WTC11 (cell line): ENCODE measurements around the gene YPEL4. TPM values are rescaled to one million over a fixed set of nuclear protein-coding genes. Genes with fewer than 3 reads are reported as not detected.
A peak's percentile ranks its signal among the peaks of the same experiment; 100 is the strongest.

Experiments
- ATAC-seq: fragments of 200-7000 bp; cut with Tn5 transposase; 2 replicates; pipeline ENCODE4 v1.10.0; 2021; ENCODE audit warnings: mild to moderate bottlenecking, moderate library complexity
- Bru-seq: library from RNA; stranded (reverse); fragments of 400-500 nt; gene quantifications from one replicate; lab custom pipeline; 2021; lab: Mats Ljungman, UMichigan
- CTCF ChIA-PET: fragments of 300-600 bp; sonication (Branson Sonifier 250); formaldehyde crosslinking; loops from one replicate; lab custom pipeline; 2021; ENCODE audit warnings: antibody characterized with exemption; lab: Charles Lee
- POLR2A ChIA-PET: fragments of 350-600 bp; sonication (Branson Sonifier 250); formaldehyde crosslinking; loops from one replicate; lab custom pipeline; 2021; ENCODE audit warnings: antibody characterized with exemption; lab: Charles Lee
- DNase-seq: peaks from one replicate; pipeline ENCODE4 v3.0.0; 2021; ENCODE audit warnings: low spot score
- H3K27ac Mint-ChIP-seq: 2 replicates; pipeline ENCODE4 v1.8.0; 2021; ENCODE audit warnings: mixed read lengths
- H3K27me3 Mint-ChIP-seq: 2 replicates; pipeline ENCODE4 v1.8.0; 2021; ENCODE audit warnings: low read depth, mild to moderate bottlenecking, moderate library complexity, mixed read lengths
- H3K36me3 Mint-ChIP-seq: 2 replicates; pipeline ENCODE4 v1.8.0; 2021; ENCODE audit warnings: mixed read lengths
- H3K4me1 Mint-ChIP-seq: 2 replicates; pipeline ENCODE4 v1.8.0; 2022; ENCODE audit warnings: mixed read lengths
- H3K4me3 Mint-ChIP-seq: 2 replicates; pipeline ENCODE4 v1.8.0; 2021; ENCODE audit warnings: mild to moderate bottlenecking, moderate library complexity, mixed read lengths
- H3K9me3 Mint-ChIP-seq: 2 replicates; pipeline ENCODE4 v1.8.0; 2021; ENCODE audit warnings: mixed read lengths
- EMX1 ChIP-seq: fragments of 250-450 bp; sonication (Bioruptor Pico); IDR thresholded peaks from 2 replicates; pipeline ENCODE4 v1.8.0; 2021; ENCODE audit warnings: mild to moderate bottlenecking
- ESRRA ChIP-seq: sonication (generic); formaldehyde crosslinking; IDR thresholded peaks from 2 replicates; pipeline ENCODE4 v1.8.1; 2022; ENCODE audit warnings: mild to moderate bottlenecking, missing genetic modification reagents, borderline replicate concordance
- FOXJ3 ChIP-seq: sonication (generic); formaldehyde crosslinking; IDR thresholded peaks from 2 replicates; pipeline ENCODE4 v1.9.0; 2021; ENCODE audit warnings: missing genetic modification reagents, mild to moderate bottlenecking, borderline replicate concordance
- HMGA2 ChIP-seq: fragments of 250-450 bp; sonication (Bioruptor Pico); IDR thresholded peaks from 2 replicates; pipeline ENCODE4 v1.4.0; 2021; ENCODE audit warnings: mild to moderate bottlenecking, moderate library complexity
- HMGXB4 ChIP-seq: sonication (generic); formaldehyde crosslinking; IDR thresholded peaks from 2 replicates; pipeline ENCODE4 v1.8.1; 2023; ENCODE audit warnings: mild to moderate bottlenecking, moderate library complexity, missing genetic modification reagents
- JAZF1 ChIP-seq: fragments of 250-450 bp; sonication (Bioruptor Pico); IDR thresholded peaks from 2 replicates; pipeline ENCODE4 v1.9.0; 2021; ENCODE audit warnings: moderate library complexity, mild to moderate bottlenecking, inconsistent platforms
- MXD4 ChIP-seq: fragments of 250-450 bp; sonication (Bioruptor Pico); IDR thresholded peaks from 2 replicates; pipeline ENCODE4 v1.8.0; 2021; ENCODE audit warnings: mild to moderate bottlenecking, moderate library complexity, borderline replicate concordance
- NFATC4 ChIP-seq: fragments of 250-450 bp; sonication (Bioruptor Pico); IDR thresholded peaks from 2 replicates; pipeline ENCODE4 v1.9.0; 2021; ENCODE audit warnings: mild to moderate bottlenecking
- NFYB ChIP-seq: sonication (generic); formaldehyde crosslinking; conservative IDR thresholded peaks from 2 replicates; pipeline ENCODE4 v1.8.0; 2022; ENCODE audit warnings: low read depth, missing genetic modification reagents
- NR1H2 ChIP-seq: sonication (generic); formaldehyde crosslinking; IDR thresholded peaks from 2 replicates; pipeline ENCODE4 v1.9.0; 2021; ENCODE audit warnings: mild to moderate bottlenecking, moderate library complexity, missing genetic modification reagents
- RORB ChIP-seq: fragments of 250-450 bp; sonication (Bioruptor Pico); IDR thresholded peaks from 2 replicates; pipeline ENCODE4 v1.9.0; 2021; ENCODE audit warnings: mild to moderate bottlenecking
- SMAD3 ChIP-seq: sonication (generic); formaldehyde crosslinking; IDR thresholded peaks from 2 replicates; pipeline ENCODE4 v1.8.0; 2022; ENCODE audit warnings: missing genetic modification reagents, mild to moderate bottlenecking, borderline replicate concordance
- SMAD4 ChIP-seq: sonication (generic); formaldehyde crosslinking; IDR thresholded peaks from 2 replicates; pipeline ENCODE4 v1.8.0; 2022; ENCODE audit warnings: mild to moderate bottlenecking, missing genetic modification reagents
- SP1 ChIP-seq: sonication (generic); formaldehyde crosslinking; conservative IDR thresholded peaks from 2 replicates; pipeline ENCODE4 v1.8.1; 2022; ENCODE audit warnings: missing genetic modification reagents
- TP53 ChIP-seq: sonication (generic); formaldehyde crosslinking; IDR thresholded peaks from 2 replicates; pipeline ENCODE4 v1.8.1; 2023; ENCODE audit warnings: mild to moderate bottlenecking, missing genetic modification reagents
- ZNF219 ChIP-seq: sonication (generic); formaldehyde crosslinking; IDR thresholded peaks from 2 replicates; pipeline ENCODE4 v1.8.0; 2023; ENCODE audit warnings: missing genetic modification reagents, mild to moderate bottlenecking, borderline replicate concordance
- ZNF232 ChIP-seq: sonication (generic); formaldehyde crosslinking; IDR thresholded peaks from 2 replicates; pipeline ENCODE4 v1.8.0; 2022; ENCODE audit warnings: mild to moderate bottlenecking, missing genetic modification reagents
- ZNF281 ChIP-seq: sonication (generic); formaldehyde crosslinking; IDR thresholded peaks from 2 replicates; pipeline ENCODE4 v1.8.0; 2023; ENCODE audit warnings: mild to moderate bottlenecking, missing genetic modification reagents
- ZNF671 ChIP-seq: fragments of 250-450 bp; sonication (Bioruptor Pico); IDR thresholded peaks from 2 replicates; pipeline ENCODE4 v1.8.0; 2021; ENCODE audit warnings: mild to moderate bottlenecking
- long read RNA-seq, 3 experiments: library from RNA in 1 of 3; library from capped mRNA in 1 of 3; library from polyadenylated mRNA in 1 of 3; unstranded in 2 of 3; stranded (forward) in 1 of 3; transcript quantifications; one replicate each; pipeline ENCODE4 v2.0.0, GENCODE V29; 2021
- total RNA-seq: library from RNA; stranded (reverse); gene quantifications from 3 replicates; pipeline ENCODE4 v1.2.3, GENCODE V29; 2021
- TF ChIP-seq, protein P1 (sequence below): fragments of 250-450 bp; sonication (Bioruptor Pico); IDR thresholded peaks from 2 replicates; pipeline ENCODE4 v2.1.2; 2022; ENCODE audit warnings: mild to moderate bottlenecking, moderate library complexity
- TF ChIP-seq, protein P2 (sequence below): fragments of 250-450 bp; sonication (Bioruptor Pico); IDR thresholded peaks from 2 replicates; pipeline ENCODE4 v1.9.0; 2021; ENCODE audit warnings: moderate library complexity, mild to moderate bottlenecking, inconsistent platforms, borderline replicate concordance
- TF ChIP-seq, protein P3 (sequence below): sonication (generic); formaldehyde crosslinking; IDR thresholded peaks from 2 replicates; pipeline ENCODE4 v1.8.1; 2023; ENCODE audit warnings: mild to moderate bottlenecking, missing genetic modification reagents, moderate library complexity
- TF ChIP-seq, protein P4 (sequence below): fragments of 200-600 bp; IDR thresholded peaks from 2 replicates; pipeline ENCODE4 v1.8.0; 2022; ENCODE audit warnings: antibody characterized with exemption
- TF ChIP-seq, protein P5 (sequence below): sonication (generic); formaldehyde crosslinking; IDR thresholded peaks from 2 replicates; pipeline ENCODE4 v1.8.0; 2022; ENCODE audit warnings: mild to moderate bottlenecking, missing genetic modification reagents

Gene YPEL4
- total RNA-seq (0.15 to 0.30 TPM in 2 of 3 replicates, not detected in the other), Bru-seq, nascent RNA (percentile 15 among the genes with signal in this experiment)
- long read RNA-seq, experiment 1, result 0 reads
- long read RNA-seq, experiment 2, result 0 reads
- long read RNA-seq, experiment 3, result 0 reads

DNA sequence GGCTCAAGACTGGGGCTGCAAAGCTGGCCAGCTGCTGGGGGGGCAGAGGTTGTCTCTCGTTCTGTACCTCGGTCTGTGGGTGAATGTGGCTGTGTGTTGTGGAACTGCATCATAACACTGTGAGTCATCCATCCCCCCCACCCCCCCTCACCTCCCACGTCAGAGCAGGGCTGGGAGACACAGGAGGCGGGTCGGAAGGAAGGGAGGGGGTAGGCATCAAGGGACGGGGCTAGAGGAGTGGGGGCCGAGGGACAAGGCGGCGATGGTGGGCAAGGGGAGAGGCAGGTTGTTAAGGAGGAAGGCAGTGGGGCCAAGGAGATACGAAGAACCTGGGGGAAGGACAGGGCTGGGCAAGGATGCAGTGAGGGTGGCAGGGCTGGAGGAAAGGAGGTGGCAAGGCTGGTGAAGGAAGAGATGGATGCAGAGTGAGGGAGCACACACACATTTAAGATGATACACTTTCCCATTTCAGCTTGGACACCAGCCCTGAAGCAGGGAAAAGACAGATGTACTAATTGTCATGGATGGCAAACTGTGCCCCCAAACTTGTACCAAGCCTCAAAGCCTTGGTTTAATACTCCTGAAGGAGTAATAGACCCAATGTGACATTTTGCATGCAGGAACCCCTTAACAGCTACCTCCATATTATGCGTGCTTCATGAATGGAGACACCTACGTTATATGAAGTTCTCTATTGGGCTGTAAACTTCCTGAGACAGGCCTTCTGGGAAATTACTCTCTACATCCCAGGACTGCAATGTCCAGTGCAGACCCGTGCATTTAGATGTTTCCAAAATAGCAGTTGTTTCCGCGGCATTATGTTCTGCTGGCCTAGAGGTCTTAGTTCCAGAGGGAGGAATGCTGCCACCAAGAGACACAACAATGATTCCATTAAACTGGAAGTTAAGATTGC, at the start of gene YPEL4:
YPEL4 (minus strand) TSS at position 87 of the 913 bp plus-strand sequence. CDS start 2,805 bp downstream, outside the sequence.
- H3K4me3 Mint-ChIP-seq, result peak within 1 kb of the TSS; percentile 80
- H3K27me3 Mint-ChIP-seq, result peaks cover 62% of the 10 kb centered on the region
- CTCF ChIA-PET, result interaction anchor here (2.8 kb wide), 1 partner anchor 82 kb away, joined by 17 read pairs; the partner anchor contains the start of gene UBE2L6
- H3K36me3 Mint-ChIP-seq, result no peaks in the 10 kb centered on the region
- H3K27ac Mint-ChIP-seq, result peak within 1 kb of the TSS; percentile 18; the same call in 1 of the 2 replicates
- DNase-seq (peak; percentile 45), ATAC-seq (peak; percentile 6)
- peaks cover 73% of the 10 kb centered on the region for H3K4me1 Mint-ChIP-seq
- H3K9me3 Mint-ChIP-seq, result no peaks in the 10 kb centered on the region
- POLR2A ChIA-PET, result interaction anchor here (1.5 to 4.2 kb wide), 4 partner anchors 10 to 82 kb away, joined by 3 to 47 read pairs (median 20); partner anchors contain the start of gene UBE2L6
- TF ChIP-seq SMAD4 (CRISPR knock-in tag) (no peak), ZNF232 (CRISPR knock-in tag) (no peak), NFYB (CRISPR knock-in tag) (no peak), ESRRA (no peak), JAZF1 (CRISPR knock-in tag) (peak; percentile 68), EMX1 (CRISPR knock-in tag) (peak; percentile 92), SMAD3 (no peak), TP53 (CRISPR knock-in tag) (no peak), FOXJ3 (no peak), ZNF671 (CRISPR knock-in tag) (peak; percentile 96), HMGXB4 (no peak), MXD4 (CRISPR knock-in tag) (no peak), NFATC4 (CRISPR knock-in tag) (peak; percentile 98), RORB (CRISPR knock-in tag) (no peak; the same call in 1 of the 2 replicates), ZNF219 (CRISPR knock-in tag) (0 out of 2 replicates have a peak, but pooled peaks have one; percentile 13), ZNF281 (CRISPR knock-in tag) (peak; percentile 22; the same call in 1 of the 2 replicates), NR1H2 (CRISPR knock-in tag) (no peak), HMGA2 (CRISPR knock-in tag) (no peak), SP1 (CRISPR knock-in tag) (no peak)
- TF ChIP-seq, protein P1, sequence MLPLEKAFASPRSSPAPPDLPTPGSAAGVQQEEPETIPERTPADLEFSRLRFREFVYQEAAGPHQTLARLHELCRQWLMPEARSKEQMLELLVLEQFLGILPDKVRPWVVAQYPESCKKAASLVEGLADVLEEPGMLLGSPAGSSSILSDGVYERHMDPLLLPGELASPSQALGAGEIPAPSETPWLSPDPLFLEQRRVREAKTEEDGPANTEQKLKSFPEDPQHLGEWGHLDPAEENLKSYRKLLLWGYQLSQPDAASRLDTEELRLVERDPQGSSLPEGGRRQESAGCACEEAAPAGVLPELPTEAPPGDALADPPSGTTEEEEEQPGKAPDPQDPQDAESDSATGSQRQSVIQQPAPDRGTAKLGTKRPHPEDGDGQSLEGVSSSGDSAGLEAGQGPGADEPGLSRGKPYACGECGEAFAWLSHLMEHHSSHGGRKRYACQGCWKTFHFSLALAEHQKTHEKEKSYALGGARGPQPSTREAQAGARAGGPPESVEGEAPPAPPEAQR, result peak; percentile 45; the same call in 1 of the 2 replicates
- TF ChIP-seq, protein P2, sequence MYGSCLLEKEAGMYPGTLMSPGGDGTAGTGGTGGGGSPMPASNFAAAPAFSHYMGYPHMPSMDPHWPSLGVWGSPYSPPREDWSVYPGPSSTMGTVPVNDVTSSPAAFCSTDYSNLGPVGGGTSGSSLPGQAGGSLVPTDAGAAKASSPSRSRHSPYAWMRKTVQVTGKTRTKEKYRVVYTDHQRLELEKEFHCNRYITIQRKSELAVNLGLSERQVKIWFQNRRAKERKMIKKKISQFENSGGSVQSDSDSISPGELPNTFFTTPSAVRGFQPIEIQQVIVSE (CRISPR knock-in tag), result peak; percentile 56; the same call in 1 of the 2 replicates
- TF ChIP-seq, protein P3, sequence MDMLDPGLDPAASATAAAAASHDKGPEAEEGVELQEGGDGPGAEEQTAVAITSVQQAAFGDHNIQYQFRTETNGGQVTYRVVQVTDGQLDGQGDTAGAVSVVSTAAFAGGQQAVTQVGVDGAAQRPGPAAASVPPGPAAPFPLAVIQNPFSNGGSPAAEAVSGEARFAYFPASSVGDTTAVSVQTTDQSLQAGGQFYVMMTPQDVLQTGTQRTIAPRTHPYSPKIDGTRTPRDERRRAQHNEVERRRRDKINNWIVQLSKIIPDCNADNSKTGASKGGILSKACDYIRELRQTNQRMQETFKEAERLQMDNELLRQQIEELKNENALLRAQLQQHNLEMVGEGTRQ, result no peak
- TF ChIP-seq, protein P4, sequence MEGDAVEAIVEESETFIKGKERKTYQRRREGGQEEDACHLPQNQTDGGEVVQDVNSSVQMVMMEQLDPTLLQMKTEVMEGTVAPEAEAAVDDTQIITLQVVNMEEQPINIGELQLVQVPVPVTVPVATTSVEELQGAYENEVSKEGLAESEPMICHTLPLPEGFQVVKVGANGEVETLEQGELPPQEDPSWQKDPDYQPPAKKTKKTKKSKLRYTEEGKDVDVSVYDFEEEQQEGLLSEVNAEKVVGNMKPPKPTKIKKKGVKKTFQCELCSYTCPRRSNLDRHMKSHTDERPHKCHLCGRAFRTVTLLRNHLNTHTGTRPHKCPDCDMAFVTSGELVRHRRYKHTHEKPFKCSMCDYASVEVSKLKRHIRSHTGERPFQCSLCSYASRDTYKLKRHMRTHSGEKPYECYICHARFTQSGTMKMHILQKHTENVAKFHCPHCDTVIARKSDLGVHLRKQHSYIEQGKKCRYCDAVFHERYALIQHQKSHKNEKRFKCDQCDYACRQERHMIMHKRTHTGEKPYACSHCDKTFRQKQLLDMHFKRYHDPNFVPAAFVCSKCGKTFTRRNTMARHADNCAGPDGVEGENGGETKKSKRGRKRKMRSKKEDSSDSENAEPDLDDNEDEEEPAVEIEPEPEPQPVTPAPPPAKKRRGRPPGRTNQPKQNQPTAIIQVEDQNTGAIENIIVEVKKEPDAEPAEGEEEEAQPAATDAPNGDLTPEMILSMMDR, result no peak
- TF ChIP-seq, protein P5, sequence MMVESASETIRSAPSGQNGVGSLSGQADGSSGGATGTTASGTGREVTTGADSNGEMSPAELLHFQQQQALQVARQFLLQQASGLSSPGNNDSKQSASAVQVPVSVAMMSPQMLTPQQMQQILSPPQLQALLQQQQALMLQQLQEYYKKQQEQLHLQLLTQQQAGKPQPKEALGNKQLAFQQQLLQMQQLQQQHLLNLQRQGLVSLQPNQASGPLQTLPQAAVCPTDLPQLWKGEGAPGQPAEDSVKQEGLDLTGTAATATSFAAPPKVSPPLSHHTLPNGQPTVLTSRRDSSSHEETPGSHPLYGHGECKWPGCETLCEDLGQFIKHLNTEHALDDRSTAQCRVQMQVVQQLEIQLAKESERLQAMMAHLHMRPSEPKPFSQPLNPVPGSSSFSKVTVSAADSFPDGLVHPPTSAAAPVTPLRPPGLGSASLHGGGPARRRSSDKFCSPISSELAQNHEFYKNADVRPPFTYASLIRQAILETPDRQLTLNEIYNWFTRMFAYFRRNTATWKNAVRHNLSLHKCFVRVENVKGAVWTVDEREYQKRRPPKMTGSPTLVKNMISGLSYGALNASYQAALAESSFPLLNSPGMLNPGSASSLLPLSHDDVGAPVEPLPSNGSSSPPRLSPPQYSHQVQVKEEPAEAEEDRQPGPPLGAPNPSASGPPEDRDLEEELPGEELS (CRISPR knock-in tag), result no peak
